ENCODE measurements around the gene ACKR2.
"Not testable (repeated sequence)": the region's sequence is repeated elsewhere in the genome, so short reads cannot be mapped to it uniquely, and the experiment has no call there.

The ACKR2 gene

GRCh38 chr3:42801784-42802183, 7.5 kb upstream of the ACKR2 start:
- no peak for DNase-seq (ENCODE audit: low spot score)

- DNase-seq (ENCODE audit: low spot score) = no peak
These were observed 6.3 kb upstream of the ACKR2 start for GRCh38 chr3:42802876-42803413.

DNA sequence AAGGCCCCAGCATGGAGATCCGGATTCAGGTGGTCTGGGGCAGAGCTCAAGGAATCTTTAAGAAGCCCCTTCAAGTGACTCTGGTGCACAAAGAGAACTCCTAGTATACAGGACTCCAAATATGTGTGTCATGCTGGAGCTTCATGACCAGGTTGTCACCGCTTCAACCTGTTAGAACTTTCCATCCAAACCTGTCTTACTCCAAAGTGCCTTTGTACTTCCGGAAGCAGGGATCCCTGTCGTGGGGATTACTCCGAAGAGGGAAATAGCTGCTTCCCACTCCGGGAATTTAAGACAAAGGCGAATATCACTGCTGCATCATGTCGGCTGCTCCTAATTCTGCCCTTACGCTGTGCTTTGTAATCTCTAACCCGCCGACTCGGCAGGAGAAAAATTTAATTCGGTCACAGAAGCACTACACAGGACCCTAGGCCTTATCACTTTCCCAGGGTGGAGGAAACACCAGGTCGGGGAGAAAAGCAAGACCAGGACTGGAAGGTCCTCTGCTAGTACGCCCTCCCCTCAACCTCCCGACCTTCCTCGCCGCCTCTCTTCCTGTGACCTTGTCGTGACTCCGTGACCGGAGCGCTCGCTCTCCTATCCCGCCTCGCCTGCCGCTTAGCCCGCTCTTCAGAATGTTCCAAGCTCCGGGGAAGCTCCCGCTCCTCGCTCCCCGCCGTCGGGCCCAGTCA, 5.7 kb upstream of the ACKR2 start:
- peak; percentile 45 for DNase-seq (ENCODE audit: low spot score)

GRCh38 chr3:42804106-42804830, 5.0 kb upstream of the ACKR2 start, which contains the start of gene HIGD1A:
Gene HIGD1A (minus strand): TSS chr3:42804490. CDS start chr3:42794253, 10,237 bp downstream.
- DNase-seq (ENCODE audit: low spot score) = peak; percentile 98

GRCh38 chr3:42804831-42805132, 4.5 kb upstream of the ACKR2 start:
- DNase-seq (ENCODE audit: low spot score) = no peak

DNA sequence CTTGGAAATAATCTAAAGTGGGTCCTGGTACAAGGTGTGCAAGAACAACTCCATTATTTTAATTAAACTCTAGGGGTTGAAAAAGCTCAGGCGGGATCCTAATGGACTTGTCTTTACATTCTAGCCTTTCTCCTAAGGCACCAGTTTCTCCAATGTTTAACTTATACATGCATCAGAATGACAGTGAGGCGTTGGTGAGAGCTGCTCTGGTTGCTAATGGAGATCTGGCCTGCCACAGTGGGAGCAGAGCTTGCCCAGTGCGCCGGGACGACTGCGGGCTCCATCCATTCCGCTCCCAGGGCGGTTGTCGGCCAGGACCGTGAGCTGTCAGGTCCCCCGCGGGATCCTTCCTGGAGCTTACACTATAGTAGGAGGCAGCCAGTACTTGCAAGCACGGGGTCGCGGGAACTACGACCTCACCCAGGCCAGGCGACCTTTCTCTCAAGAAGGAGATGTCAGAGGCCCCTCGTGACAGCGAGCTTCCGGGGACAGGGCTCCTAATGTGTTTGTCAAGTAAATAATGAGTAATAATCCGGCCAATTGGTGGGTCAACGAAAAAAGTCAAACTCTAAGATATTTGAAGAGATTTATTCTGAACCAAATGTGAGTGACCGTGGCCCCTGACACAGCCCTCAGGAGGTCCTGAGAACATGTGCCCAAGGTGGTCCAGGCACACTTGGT, 4.0 kb upstream of the ACKR2 start:
- peak; percentile 58 for DNase-seq (ENCODE audit: low spot score)

DNA sequence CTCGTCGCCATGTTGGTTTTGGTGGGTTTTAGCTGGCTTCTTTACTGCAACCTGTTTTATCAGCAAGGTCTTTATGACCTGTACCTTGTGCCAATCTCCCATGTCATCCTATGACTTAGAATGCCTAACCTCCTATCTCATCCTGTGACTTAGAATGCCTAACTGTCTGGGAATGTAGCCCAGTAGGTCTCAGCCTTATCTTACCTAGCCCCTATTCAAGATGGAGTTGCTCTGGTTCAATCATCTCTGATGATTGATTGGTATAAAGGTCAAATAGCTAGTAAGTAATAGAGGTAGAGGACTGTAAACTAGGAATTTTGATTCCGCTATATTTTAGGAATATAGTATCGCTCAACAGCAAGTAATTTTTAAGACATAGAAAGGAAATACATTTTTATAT, 1.3 kb upstream of the ACKR2 start:
- no peak for DNase-seq (ENCODE audit: low spot score)

- not testable (repeated sequence) for DNase-seq (ENCODE audit: low spot score)
These were observed 1.5 kb downstream of the ACKR2 start for GRCh38 chr3:42810706-42811105.

DNA sequence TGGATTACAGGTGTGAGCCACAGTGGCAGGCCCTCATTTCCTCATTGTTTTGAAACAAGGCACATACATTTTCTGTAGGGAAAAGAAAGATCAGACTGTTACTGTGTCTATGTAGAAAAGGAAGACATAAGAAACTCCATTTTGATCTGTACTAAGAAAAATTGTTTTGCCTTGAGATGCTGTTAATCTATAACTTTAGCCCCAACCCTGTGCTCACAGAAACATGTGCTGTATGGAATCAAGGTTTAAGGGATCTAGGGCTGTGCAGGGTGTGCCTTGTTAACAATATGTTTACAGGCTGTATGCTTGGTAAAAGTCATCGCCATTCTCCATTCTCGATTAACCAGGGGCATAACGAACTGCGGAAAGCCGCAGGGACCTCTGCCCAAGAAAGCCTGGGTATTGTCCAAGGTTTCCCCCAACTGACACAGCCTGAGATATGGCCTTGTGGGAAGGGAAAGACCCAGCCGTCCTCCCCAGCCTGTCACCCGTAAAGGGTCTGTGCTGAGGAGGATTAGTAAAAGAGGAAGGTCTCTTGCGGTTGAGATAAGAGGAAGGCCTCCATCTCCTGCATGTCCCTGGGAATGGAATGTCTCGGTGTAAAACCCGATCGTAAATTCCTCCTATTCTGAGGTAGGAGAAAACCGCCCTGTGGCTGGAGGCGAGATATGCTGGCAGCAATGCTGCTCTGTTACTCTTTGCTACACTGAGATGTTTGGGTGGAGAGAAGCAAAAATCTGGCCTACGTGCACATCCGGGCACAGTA, 2.1 kb downstream of the ACKR2 start:
- DNase-seq (ENCODE audit: low spot score) = not testable (repeated sequence)

- DNase-seq (ENCODE audit: low spot score) = no peak
These were observed 5.0 kb downstream of the ACKR2 start for GRCh38 chr3:42814246-42814645.

DNA sequence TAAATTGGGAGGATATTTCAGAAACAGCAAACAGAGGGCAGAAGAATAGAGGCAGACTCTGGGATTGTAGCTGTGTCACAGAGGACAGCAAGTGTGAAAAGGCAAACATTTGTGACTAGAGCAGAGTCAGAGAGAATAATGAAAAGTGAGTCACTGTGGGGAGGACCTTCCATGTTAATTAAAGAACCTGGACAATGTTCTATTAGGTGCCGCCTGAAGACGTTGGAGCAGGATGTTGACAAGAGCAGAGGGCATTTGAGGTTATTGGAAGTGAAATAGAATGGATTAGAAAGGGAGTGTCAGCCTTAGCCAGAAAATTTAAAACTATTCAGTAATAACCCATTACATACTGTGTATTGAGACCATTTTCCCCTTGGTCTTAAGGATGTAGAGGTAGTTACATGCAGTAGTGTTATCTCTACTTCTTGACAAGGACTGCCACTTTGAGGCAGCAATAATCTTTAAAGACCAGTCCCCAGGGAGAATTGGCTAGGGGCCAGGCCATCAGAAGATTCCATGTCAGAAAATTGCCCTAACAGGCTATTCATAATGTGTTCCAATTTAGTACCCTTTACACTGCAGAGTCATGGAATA, 5.8 kb downstream of the ACKR2 start:
- no peak for DNase-seq (ENCODE audit: low spot score)

GRCh38 chr3:42815826-42816225, 6.6 kb downstream of the ACKR2 start:
- DNase-seq (ENCODE audit: low spot score) = no peak

GRCh38 chr3:42819351-42819965, 10.2 kb downstream of the ACKR2 start:
- DNase-seq (ENCODE audit: low spot score) = no peak

DNA sequence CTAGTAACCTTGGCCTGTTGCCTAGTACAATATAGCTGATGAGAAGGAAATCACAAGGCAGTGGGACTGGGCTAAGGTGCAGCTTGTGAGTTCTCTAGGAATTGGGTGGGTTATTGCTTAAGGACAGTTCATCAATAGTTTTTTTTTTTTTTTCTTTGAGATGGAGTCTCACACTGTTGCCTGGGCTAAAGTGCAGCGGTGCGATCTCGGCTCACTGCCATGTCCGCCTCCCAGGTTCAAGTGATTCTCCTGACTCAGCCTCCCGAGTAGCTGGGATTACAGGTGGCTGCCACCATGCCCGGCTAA, 11.5 kb downstream of the ACKR2 start:
- no peak for DNase-seq (ENCODE audit: low spot score)

GRCh38 chr3:42822828-42823227, 13.6 kb downstream of the ACKR2 start:
- no peak for DNase-seq (ENCODE audit: low spot score)

DNA sequence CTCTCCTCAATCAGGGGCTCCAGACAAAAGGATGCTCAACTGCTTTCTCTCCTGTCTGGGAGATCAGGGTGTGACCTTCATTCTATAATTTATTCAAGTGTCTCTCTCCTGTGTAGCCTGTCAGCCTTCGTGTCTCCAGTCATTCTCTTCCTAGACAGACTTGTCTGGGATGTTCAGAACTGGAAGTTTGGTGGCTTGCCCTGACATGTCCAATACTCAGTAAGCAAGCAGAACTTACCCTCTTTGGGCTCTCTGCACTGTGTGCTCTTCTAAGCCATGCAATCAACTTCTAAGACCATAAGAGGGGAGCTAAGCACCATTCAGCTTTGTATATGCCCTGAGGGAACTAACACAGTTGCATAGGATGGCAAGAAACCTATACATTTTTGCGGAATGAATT, 14.1 kb downstream of the ACKR2 start:
- DNase-seq (ENCODE audit: low spot score) = no peak

DNA sequence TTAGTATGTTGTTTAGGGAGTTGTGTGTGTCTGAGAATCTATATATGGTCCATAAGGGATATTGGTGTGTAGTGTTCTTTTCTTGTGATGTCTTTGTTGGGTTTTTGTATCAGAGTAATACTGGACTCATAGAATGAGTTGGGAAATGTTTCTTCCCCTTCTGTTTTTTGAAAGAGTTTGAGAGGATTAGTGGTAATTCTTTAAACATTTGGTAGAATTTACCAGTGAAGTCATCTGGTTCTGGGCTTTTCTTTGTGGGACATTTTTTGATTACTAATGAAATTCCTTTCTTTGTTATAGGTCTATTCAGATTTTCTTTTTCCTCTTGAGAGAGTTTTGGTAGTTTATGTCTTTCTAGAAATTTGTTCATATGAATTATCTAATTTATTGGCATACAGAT, 16.9 kb downstream of the ACKR2 start:
- no peak for DNase-seq (ENCODE audit: low spot score)

DNA sequence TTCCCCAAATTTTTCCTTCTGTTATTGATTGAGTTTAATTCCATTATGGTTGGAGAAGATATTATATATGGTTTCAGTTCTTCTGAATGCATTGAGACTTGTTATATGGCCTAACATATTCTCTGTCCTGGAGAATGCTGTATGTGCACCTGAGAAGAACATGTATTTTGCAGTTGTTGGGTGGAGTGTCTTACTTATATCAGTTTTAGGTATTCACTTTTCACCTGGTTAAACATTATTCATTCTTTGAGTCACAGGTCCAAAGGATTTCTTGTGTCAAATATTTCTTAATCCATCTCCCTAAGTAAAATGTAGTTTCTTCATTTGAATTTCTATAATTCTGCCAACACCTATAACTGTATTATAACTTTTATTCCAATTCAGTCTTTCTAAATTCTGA, 17.8 kb downstream of the ACKR2 start:
- no peak for DNase-seq (ENCODE audit: low spot score)

- DNase-seq (ENCODE audit: low spot score) = no peak
These were observed 18.4 kb downstream of the ACKR2 start for GRCh38 chr3:42827654-42828053.

DNA sequence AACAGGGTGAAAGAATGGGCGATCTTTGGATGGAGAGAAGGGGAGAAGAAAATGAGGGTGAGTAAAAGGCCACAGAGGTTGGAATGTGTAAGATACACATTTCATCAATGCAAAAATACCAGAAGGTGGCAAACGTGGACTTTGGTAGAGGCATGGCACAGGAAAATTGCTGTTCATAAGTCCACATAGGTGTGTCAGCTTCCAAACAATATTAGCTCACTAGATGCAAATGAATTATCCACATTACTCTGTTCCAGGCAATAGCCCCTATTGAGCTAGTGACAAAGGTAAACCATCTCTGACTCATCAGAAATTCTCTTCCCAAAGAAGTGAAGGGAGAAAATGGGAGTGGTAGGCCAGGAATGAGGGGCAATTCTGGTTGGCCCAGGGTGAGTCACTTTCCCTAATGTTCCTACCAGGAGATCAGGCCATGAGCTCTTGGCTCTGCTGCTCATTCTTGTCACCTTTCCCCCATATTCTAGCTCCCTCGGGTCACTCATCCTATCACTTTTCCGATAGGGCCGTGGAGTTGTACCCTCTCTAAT, 19.9 kb downstream of the ACKR2 start:
- no peak for DNase-seq (ENCODE audit: low spot score)
